IMR-90 (cell line): ENCODE data around the gene WDFY2. TPM values are rescaled to one million over a fixed set of nuclear protein-coding genes. Genes with fewer than 3 reads are reported as not detected.

Source experiments
- ATAC-seq: fragments of 200-7000 bp; cut with Tn5 transposase; 2 replicates; pipeline ENCODE4 v1.9.1; 2020; ENCODE audit warnings: low read depth, mild to moderate bottlenecking, moderate library complexity
- BruUV-seq: library from RNA; stranded (reverse); fragments of 400-500 nt; replicated peaks from 2 replicates; lab custom pipeline; 2021; lab: Mats Ljungman, UMichigan
- CTCF ChIA-PET: fragments of 300-600 bp; formaldehyde crosslinking; extraction: SDS; loops from one replicate; lab custom pipeline; 2021; ENCODE audit warnings: antibody characterized with exemption; lab: Yijun Ruan, JAX
- POLR2A ChIA-PET: fragments of 300-600 bp; sonication (Branson Sonifier 250); formaldehyde crosslinking; loops from one replicate; lab custom pipeline; 2022; ENCODE audit warnings: antibody characterized with exemption; ENCODE audit not compliant: unreplicated experiment; lab: Charles Lee
- DNase-seq: peaks from one replicate; pipeline ENCODE4 v3.0.0; 2013
- H2AFZ ChIP-seq: replicated peaks from 2 replicates; pipeline ENCODE3; 2013; ENCODE audit warnings: low read length, mild to moderate bottlenecking; ENCODE audit not compliant: poor library complexity
- H2AK5ac ChIP-seq: 2 replicates; pipeline ENCODE4 v1.6.1; 2013; ENCODE audit warnings: low read depth, low read length, inconsistent platforms
- H2AK9ac ChIP-seq: replicated peaks from 2 replicates; pipeline ENCODE3; 2013; ENCODE audit warnings: mild to moderate bottlenecking, low read depth, low read length, moderate library complexity; ENCODE audit not compliant: poor library complexity
- H2BK120ac ChIP-seq: 2 replicates; pipeline ENCODE4 v1.6.1; 2013; ENCODE audit warnings: low read depth, low read length, inconsistent platforms
- H2BK15ac ChIP-seq: 3 replicates; pipeline ENCODE4 v1.6.1; 2013; ENCODE audit warnings: low read depth, low read length, inconsistent platforms
- H2BK20ac ChIP-seq: 2 replicates; pipeline ENCODE4 v1.6.1; 2013; ENCODE audit warnings: low read depth, mild to moderate bottlenecking, inconsistent platforms, low read length, moderate library complexity
- H2BK5ac ChIP-seq: 2 replicates; pipeline ENCODE4 v1.6.1; 2013; ENCODE audit warnings: mild to moderate bottlenecking, low read depth, low read length, inconsistent platforms; ENCODE audit not compliant: poor library complexity, severe bottlenecking
- H3K14ac ChIP-seq: replicated peaks from 2 replicates; pipeline ENCODE4 v1.6.1; 2013; ENCODE audit warnings: low read depth, low read length, inconsistent platforms
- H3K18ac ChIP-seq: 2 replicates; pipeline ENCODE4 v1.6.1; 2013; ENCODE audit warnings: low read depth, low read length, control low read depth
- H3K23ac ChIP-seq: 2 replicates; pipeline ENCODE4 v1.6.1; 2013; ENCODE audit warnings: low read depth, low read length, inconsistent platforms
- H3K27ac ChIP-seq: 2 replicates; pipeline ENCODE4 v1.5.1; 2013; ENCODE audit warnings: mild to moderate bottlenecking, control low read depth, low read length; ENCODE audit not compliant: insufficient read depth
- H3K27me3 ChIP-seq: 2 replicates; pipeline ENCODE4 v1.6.1; 2013; ENCODE audit warnings: low read length; ENCODE audit not compliant: control insufficient read depth, insufficient read depth
- H3K36me3 ChIP-seq: 2 replicates; pipeline ENCODE4 v1.6.1; 2013; ENCODE audit warnings: low read length, mixed read lengths; ENCODE audit not compliant: control insufficient read depth, insufficient read depth
- H3K4ac ChIP-seq: 2 replicates; pipeline ENCODE4 v1.6.1; 2013; ENCODE audit warnings: low read depth, low read length, inconsistent platforms
- H3K4me1 ChIP-seq: 2 replicates; pipeline ENCODE4 v1.6.1; 2013; ENCODE audit warnings: low read length, mixed read lengths; ENCODE audit not compliant: control insufficient read depth, insufficient read depth
- H3K4me2 ChIP-seq: 2 replicates; pipeline ENCODE4 v1.6.1; 2013; ENCODE audit warnings: low read depth, mild to moderate bottlenecking, control low read depth, low read length, moderate library complexity
- H3K4me3 ChIP-seq: 2 replicates; pipeline ENCODE4 v1.5.1; 2013; ENCODE audit warnings: low read depth, mild to moderate bottlenecking, control low read depth, low read length, moderate library complexity; ENCODE audit not compliant: insufficient read depth
- H3K56ac ChIP-seq: 2 replicates; pipeline ENCODE4 v1.6.1; 2013; ENCODE audit warnings: low read length, inconsistent platforms; ENCODE audit not compliant: insufficient read depth; ENCODE audit errors: extremely low read depth
- H3K79me1 ChIP-seq, 2 experiments: 2 replicates each; pipeline ENCODE4 v1.6.1; 2013; ENCODE audit warnings: low read length in 2 of 2, inconsistent platforms in 1 of 2, low read depth in 1 of 2
- H3K9ac ChIP-seq: 2 replicates; pipeline ENCODE4 v1.6.1; 2013; ENCODE audit warnings: low read depth, low read length, control low read depth
- H3K9me1 ChIP-seq: 2 replicates; pipeline ENCODE4 v1.6.1; 2013; ENCODE audit warnings: low read length, inconsistent platforms; ENCODE audit not compliant: insufficient read depth
- H3K9me3 ChIP-seq: 2 replicates; pipeline ENCODE4 v1.6.1; 2013; ENCODE audit warnings: low read length; ENCODE audit not compliant: control insufficient read depth, insufficient read depth
- H4K20me1 ChIP-seq: 2 replicates; pipeline ENCODE4 v1.6.1; 2013; ENCODE audit warnings: low read length, inconsistent platforms; ENCODE audit not compliant: insufficient read depth
- H4K5ac ChIP-seq: 2 replicates; pipeline ENCODE4 v1.6.1; 2013; ENCODE audit warnings: mild to moderate bottlenecking, low read depth, low read length, control low read depth
- H4K8ac ChIP-seq, 2 experiments: 2 replicates each; pipeline ENCODE4 v1.6.1; 2013; ENCODE audit warnings: low read depth in 2 of 2, low read length in 2 of 2, control low read depth in 1 of 2, inconsistent platforms in 1 of 2
- H4K91ac ChIP-seq: 2 replicates; pipeline ENCODE4 v1.6.1; 2013; ENCODE audit warnings: low read depth, low read length, inconsistent platforms; ENCODE audit not compliant: insufficient read depth
- FOS ChIP-seq: fragments of 150-350 bp; IDR thresholded peaks from 2 replicates; pipeline ENCODE4 v1.6.1; 2016; ENCODE audit warnings: low read depth, low read length
- POLR2A ChIP-seq: IDR thresholded peaks from 2 replicates; pipeline ENCODE4 v1.6.1; 2012; ENCODE audit warnings: mild to moderate bottlenecking, low read depth, low read length
- RCOR1 ChIP-seq: IDR thresholded peaks from 2 replicates; pipeline ENCODE4 v1.6.1; 2012; ENCODE audit warnings: mild to moderate bottlenecking, low read length, improper control_type of control experiment; ENCODE audit not compliant: insufficient replicate concordance
- WGBS, 2 experiments: methylation state at CpG; one replicate each; pipeline versions ENCODE4 v1.1.5 to v1.1.7; 2013; ENCODE audit warnings: missing lambda C conversion rate in 2 of 2; ENCODE audit not compliant: insufficient read length in 1 of 2; ENCODE audit errors: extremely low coverage in 2 of 2; 5-methylcytosine and 5-hydroxymethylcytosine counted together
- dilution Hi-C: fragments of 300-500 bp; cut with HindIII; formaldehyde crosslinking; loops from one replicate; pipeline ENCODE4 v1.14.3; 2018; ENCODE audit warnings: low sequenced_read_pairs; ENCODE audit not compliant: unreplicated experiment
- in situ Hi-C: fragments of 300-500 bp; cut with MboI; formaldehyde crosslinking; loops from 3 replicates; pipeline ENCODE4 v1.14.3; 2019; ENCODE audit warnings: low sequenced_read_pairs, inconsistent platforms, mixed read lengths
- intact Hi-C: fragments of 100-400 bp; cut with micrococcal nuclease; formaldehyde crosslinking; loops from 2 replicates; pipeline ENCODE4 v1.10.0; 2022
- polyA plus RNA-seq, 3 experiments: library from polyadenylated mRNA; depleted of rRNA; stranded (reverse); fragments of >200 nt; gene quantifications; 2 replicates each; pipeline ENCODE4 v1.2.3, GENCODE V29; 2012; ENCODE audit warnings: low replicate concordance in 1 of 3
- total RNA-seq: library from RNA; depleted of rRNA; stranded (reverse); fragments of >200 nt; gene quantifications from 2 replicates; pipeline ENCODE4 v1.2.3, GENCODE V29; 2012

The WDFY2 gene
- total and polyA plus RNA-seq, 2 of the 4 experiments (the other 2 are of a cell fraction) = 4.3 to 5.4 TPM

DNA sequence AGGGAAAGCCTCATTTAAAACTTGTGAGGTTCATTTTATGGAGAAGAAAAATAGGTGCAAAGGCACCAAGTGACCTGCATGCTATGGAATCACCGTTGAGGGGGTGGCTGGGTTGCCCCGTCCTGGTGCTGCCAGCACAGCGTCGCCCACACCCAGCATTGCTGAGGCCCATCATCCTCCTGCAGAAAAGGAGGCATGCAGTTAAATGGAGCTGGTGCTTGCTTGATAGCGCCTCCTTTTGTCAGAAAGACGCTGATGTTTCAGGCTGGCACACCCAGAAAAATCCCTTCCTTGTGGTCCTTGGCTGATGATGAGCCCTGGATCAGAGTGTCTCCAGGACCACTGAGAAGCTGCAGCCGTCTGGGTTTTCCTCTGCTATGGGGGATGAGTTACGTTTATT, 182.8 kb downstream of the WDFY2 start:
- Histone ChIP-seq H3K4me1 (peaks cover 17% of the 10 kb centered on the region), H2AFZ (no peak overlapping the region), H3K9ac (no peak overlapping the region), H3K18ac (no peak overlapping the region), H3K14ac (no peak overlapping the region), H3K4me3 (no peak overlapping the region), H3K9me3 (no peaks in the 10 kb centered on the region), H2AK9ac (no peak overlapping the region), H3K4ac (no peak overlapping the region), H3K27ac (no peak overlapping the region), H3K9me1 (peaks cover 21% of the 10 kb centered on the region), H2AK5ac (no peak overlapping the region), H3K56ac (no peak overlapping the region), H3K79me1 (peaks cover 4 to 39% of the 10 kb centered on the region in 2 experiments; a peak in 2 of 4 replicates), H4K8ac (no peak overlapping the region), H4K91ac (no peak overlapping the region), H2BK20ac (no peak overlapping the region), H3K36me3 (no peaks in the 10 kb centered on the region; the same call in 1 of the 2 replicates), H4K5ac (no peak overlapping the region), H2BK120ac (no peak overlapping the region), H2BK5ac (no peak overlapping the region), H3K27me3 (no peaks in the 10 kb centered on the region), H2BK15ac (no peak overlapping the region), H3K4me2 (no peak overlapping the region), H3K23ac (no peak overlapping the region), H4K20me1 (peaks cover 13% of the 10 kb centered on the region)
- no peak for TF ChIP-seq RCOR1
- TF ChIP-seq FOS = no peak
- no peak for TF ChIP-seq POLR2A
- no CpG with 5 or more reads among the region's 8 CpGs for WGBS, 2 experiments
- in situ Hi-C loops = no loop called here
- intact Hi-C loops = loop anchor here (10.0 kb wide), 1 partner anchor 312 kb away; the partner anchor contains the start of gene INTS6
- dilution Hi-C loops = no loop called here
- POLR2A ChIA-PET = no interaction called here
- no TSS peak for BruUV-seq
- DNase-seq (no peak), ATAC-seq (no peak)
- CTCF ChIA-PET = interaction anchor here (0.7 kb wide), 1 partner anchor 108 kb away, joined by 3 read pairs; no protein-coding TSS in a partner anchor
